HG02884 (cell line): ENCODE measurements around the gene EPN1.
A peak's percentile ranks its signal among the peaks of the same experiment; 100 is the strongest.

Source experiments
- ATAC-seq: cut with Tn5 transposase; IDR thresholded peaks from one replicate; pipeline ENCODE4 v1.9.1; 2021; ENCODE audit warnings: mild to moderate bottlenecking, moderate library complexity; ENCODE audit not compliant: unreplicated experiment

EPN1 gene

GRCh38 chr19:55674841-55675660, at the start of gene EPN1:
Gene EPN1, plus strand, starts transcription at chr19:55675226. Its CDS starts 3,402 bp downstream, at chr19:55678628.
- peak; percentile 61 for ATAC-seq

DNA sequence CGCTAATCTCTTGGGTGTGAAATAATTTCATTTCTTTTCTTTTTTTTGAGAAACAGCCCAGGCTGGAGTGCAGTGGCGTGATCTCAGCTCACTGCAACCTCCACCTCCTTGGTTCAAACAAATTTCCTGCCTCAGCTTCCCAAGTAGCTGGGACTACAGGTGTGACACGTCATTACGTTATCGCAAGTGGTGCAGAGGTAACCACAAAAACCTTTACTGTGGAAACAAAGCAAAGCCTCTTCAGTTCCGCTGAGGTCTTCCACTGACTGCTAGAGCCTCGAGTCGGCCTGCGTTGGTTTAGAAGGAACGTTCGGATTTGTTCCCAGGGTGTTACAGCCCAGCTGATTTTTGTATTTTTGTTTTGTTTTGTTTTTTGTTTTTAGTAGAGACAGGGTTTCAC, 48.7 kb upstream of the EPN1 start:
- ATAC-seq, result no peak

GRCh38 chr19:55632463-55632834, 42.6 kb upstream of the EPN1 start:
- no peak for ATAC-seq

- no peak for ATAC-seq
Observed at GRCh38 chr19:55633861-55634260, 41.2 kb upstream of the EPN1 start.

- ATAC-seq, result no peak
Observed at GRCh38 chr19:55635334-55635717, 39.7 kb upstream of the EPN1 start.

GRCh38 chr19:55635856-55636440, 39.1 kb upstream of the EPN1 start:
- ATAC-seq, result no peak

GRCh38 chr19:55636723-55637122, 38.3 kb upstream of the EPN1 start:
- no peak for ATAC-seq

DNA sequence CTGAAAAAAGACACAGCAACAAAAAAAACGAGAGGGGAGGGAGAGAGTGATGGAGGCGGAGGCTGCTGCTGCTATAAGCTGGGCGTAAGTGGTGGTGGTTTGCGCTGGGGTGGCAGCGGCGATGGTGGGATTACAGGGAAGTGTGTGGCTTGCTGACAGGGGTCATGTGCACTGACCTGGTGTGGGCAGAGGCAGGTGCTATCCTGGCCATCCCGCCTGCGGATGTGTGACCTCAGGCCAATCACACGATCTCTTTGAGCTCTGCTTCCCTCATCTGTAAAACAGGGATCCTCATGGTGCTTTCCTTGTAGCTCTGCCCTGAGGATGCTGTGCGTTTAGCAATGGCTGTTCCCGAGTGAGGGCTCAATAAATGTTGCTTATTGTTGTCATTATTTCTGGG, 37.5 kb upstream of the EPN1 start:
- no peak for ATAC-seq

DNA sequence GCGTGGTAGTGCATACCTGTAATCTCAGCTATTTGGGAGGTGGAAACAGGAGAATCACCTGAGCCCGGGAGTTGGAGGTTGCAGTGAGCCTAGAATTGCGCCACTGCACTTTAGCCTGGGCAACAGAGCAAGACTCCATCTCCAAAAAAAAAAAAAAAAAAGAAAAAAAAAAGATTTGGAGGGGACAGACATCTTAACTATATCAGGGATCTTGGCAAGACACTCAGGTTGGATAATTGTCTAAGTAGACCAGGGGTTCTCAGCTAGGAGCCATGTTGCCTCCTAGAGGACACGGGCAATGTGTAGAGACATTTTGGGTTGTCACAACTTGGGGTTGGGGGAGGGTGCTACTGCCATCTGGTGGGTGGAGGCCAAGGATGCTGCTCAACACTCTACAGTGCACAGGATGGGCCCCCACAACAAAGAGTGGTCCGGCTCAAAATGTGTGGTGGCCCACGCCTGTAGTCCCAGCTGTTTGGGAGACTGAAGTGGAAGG, 36.1 kb upstream of the EPN1 start:
- ATAC-seq, result no peak

- ATAC-seq, result no peak
Observed at GRCh38 chr19:55640043-55640576, 34.9 kb upstream of the EPN1 start.

GRCh38 chr19:55640577-55641425, 34.2 kb upstream of the EPN1 start, which contains the start of gene ZNF580:
Gene ZNF580, plus strand, starts transcription at chr19:55641002. Its CDS starts 1,507 bp downstream, at chr19:55642509.
- no peak for ATAC-seq

DNA sequence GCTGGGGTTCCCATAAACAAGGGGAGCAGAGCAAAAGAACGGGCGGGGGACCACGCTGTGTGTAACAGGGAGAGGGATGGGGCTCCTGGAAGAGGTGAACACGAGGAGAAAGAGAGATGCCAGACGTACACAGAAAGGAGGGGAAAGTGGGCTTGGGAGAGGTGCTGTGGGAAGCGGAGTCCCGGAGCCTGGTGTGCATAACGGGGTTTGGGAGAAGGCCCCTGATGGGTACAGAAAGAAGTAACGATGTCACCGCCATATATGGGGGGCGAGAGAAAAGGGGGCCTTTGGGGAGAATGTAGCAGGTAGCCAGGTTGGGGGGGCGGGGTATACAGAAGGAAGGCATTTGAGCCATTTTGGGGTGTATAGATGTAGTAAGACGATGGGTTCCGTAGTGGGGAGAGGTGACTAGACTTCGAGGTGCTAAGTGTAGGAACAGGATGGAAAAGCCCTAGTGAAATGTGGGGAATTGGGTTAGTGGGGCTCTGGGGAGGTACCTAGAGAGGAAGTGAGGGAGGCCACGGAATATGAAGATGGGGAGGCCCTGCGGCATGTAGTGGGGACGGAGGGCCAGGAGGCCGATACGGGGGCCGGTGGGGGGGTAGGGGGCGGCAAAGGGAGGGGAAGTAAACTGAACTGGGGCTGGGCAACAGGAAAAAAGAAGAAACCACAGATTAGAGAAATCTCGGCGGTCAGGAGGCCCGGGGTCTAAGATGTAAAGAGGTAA, 33.4 kb upstream of the EPN1 start:
- no peak for ATAC-seq

GRCh38 chr19:55642153-55643002, 32.6 kb upstream of the EPN1 start:
- ATAC-seq, result no peak

GRCh38 chr19:55643003-55643886, 31.8 kb upstream of the EPN1 start, which contains the start of gene ZNF581:
Gene ZNF581, plus strand, starts transcription at chr19:55643649. Its CDS starts 923 bp downstream, at chr19:55644572.
- no peak for ATAC-seq

- ATAC-seq, result no peak
Observed at GRCh38 chr19:55643887-55644176, 31.2 kb upstream of the EPN1 start.

DNA sequence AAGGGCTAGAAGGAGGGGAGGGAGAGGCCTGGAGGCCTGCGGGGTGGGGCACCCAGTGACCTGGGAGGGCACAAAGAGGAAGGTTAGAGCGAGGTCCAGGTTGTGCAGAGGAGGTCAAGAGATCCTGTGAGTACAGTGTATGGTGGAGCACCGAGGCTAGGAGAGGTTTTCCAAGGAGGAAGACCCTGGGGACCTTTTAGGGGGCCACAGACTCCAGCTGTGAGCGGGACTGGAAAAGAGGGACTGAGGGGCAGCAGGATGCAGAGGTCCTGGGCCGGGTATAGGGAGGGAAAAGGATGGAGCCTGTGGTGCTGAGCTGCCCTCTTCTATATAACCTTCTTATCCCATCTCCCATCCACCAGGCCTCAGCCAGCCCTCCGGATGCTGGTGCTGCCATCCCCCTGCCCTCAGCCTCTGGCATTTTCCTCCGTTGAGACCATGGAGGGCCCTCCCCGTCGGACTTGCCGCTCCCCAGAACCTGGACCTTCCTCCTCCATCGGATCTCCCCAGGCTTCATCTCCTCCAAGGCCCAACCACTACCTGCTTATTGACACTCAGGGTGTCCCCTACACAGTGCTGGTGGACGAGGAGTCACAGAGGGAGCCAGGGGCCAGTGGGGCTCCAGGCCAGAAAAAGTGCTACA, 30.7 kb upstream of the EPN1 start:
- no peak for ATAC-seq

DNA sequence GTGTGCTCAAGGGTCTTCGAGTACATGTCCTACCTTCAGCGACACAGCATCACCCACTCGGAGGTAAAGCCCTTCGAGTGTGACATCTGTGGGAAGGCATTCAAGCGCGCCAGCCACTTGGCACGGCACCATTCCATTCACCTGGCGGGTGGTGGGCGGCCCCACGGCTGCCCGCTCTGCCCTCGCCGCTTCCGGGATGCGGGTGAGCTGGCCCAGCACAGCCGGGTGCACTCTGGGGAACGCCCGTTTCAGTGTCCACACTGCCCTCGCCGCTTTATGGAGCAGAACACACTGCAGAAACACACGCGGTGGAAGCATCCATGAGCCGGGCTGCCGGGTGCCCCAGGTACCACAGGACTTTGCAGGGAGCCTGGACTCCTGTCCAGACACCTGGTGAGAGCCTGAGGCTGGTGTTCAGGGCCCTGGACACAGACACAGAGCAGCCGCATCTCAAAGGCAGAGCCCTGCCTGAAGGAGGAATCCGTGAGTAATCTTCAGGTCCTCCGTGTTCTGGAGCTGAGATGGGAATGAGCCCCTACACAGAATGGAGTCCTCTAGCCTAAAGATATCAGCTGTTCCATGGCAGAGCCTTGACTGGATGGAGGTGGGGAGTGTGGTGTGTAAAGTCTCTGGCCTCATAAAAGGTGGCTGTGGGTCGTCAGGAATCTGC, 30.0 kb upstream of the EPN1 start:
- no peak for ATAC-seq

DNA sequence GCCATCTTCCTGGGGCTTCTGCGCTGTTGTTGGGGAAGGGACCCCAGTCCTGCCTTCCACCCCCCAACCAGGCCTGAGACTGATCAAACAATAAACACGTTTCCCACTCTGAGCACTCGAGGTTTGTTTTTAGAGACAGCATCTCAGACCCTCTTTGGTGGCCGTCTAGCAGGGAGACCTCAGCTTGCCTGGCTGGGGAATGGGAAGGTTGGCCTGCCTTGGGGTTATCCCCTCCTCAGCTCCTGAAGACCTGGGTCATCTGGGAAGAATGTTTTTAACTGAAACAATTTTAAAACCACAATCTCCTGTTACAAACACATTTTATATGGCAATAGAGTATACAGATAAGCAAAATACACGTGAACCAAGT, 29.5 kb upstream of the EPN1 start:
- ATAC-seq, result no peak
